Thyroid gland (tissue), 4 donors: ENCODE measurements around the gene RAB5B.

Source experiments
- CTCF ChIP-seq, 6 experiments: fragments of 200-600 bp in 3 of 6; fragments of 450-650 bp in 3 of 6; sonication (generic) in 3 of 6; IDR thresholded peaks; one replicate each; pipeline ENCODE4 v1.5.1; 2016 to 2019; ENCODE audit warnings: antibody characterized with exemption in 6 of 6, mild to moderate bottlenecking in 2 of 6, inconsistent platforms in 1 of 6, moderate library complexity in 1 of 6
- POLR2A ChIP-seq, 2 donors: fragments of 450-650 bp; IDR thresholded peaks; one replicate each; pipeline ENCODE4 v1.6.1; 2017; ENCODE audit warnings: antibody characterized with exemption in 2 of 2, mild to moderate bottlenecking in 2 of 2, moderate library complexity in 1 of 2

GRCh38 chr12:55940065-55940732 is 33.7 kb upstream of the RAB5B start:
- TF ChIP-seq CTCF (IDR thresholded peaks at IDR 0.05): peak; percentile 68 to 89 (median 82)
- no peak for TF ChIP-seq POLR2A (IDR thresholded peaks at IDR 0.05)
